ENCODE measurements around the gene NCKAP5L.

NCKAP5L gene

GRCh38 chr12:49808686-49809380, 19.4 kb downstream of the NCKAP5L start:
- H3K9me3 ChIP-seq (ENCODE audit: insufficient read depth, low read depth, low read length): no peaks in the 10 kb centered on the region
- no peak overlapping the region for H2AFZ ChIP-seq (ENCODE audit: low read length)
- no peaks in the 10 kb centered on the region for H3K9me2 ChIP-seq (replicated peaks; ENCODE audit: low read depth, low read length)
- no peaks in the 10 kb centered on the region for H4K20me1 ChIP-seq (ENCODE audit: insufficient read depth, low read length, poor library complexity, severe bottlenecking)
- no peak overlapping the region for H3K4me2 ChIP-seq (ENCODE audit: low read depth, low read length, poor library complexity, severe bottlenecking)
- peaks cover 11% of the 10 kb centered on the region for H3K4me1 ChIP-seq (ENCODE audit: insufficient read depth, low read length, poor library complexity, severe bottlenecking)
- peaks cover 6% of the 10 kb centered on the region; the same call in 1 of the 2 replicates for H3K79me2 ChIP-seq (ENCODE audit: insufficient read depth, low read length)
- H3F3A ChIP-seq (ENCODE audit: low read depth): no peaks in the 10 kb centered on the region
- H3K27me3 ChIP-seq (ENCODE audit: insufficient read depth, low read length, poor library complexity, severe bottlenecking): no peaks in the 10 kb centered on the region
- H3K9ac ChIP-seq (ENCODE audit: low read depth, low read length, poor library complexity, severe bottlenecking): no peak overlapping the region
- H3K4me3 ChIP-seq (ENCODE audit: low read length, poor library complexity, severe bottlenecking): no peak overlapping the region
- peaks cover 20% of the 10 kb centered on the region; the same call in 1 of the 2 replicates for H3K36me3 ChIP-seq (ENCODE audit: insufficient read depth, low read length)
- TF ChIP-seq CTCF (conservative IDR thresholded peaks at IDR 0.05; ENCODE audit: low read length) (no peak), EZH2phosphoT487 (IDR thresholded peaks at IDR 0.05; ENCODE audit: borderline replicate concordance) (no peak)

DNA sequence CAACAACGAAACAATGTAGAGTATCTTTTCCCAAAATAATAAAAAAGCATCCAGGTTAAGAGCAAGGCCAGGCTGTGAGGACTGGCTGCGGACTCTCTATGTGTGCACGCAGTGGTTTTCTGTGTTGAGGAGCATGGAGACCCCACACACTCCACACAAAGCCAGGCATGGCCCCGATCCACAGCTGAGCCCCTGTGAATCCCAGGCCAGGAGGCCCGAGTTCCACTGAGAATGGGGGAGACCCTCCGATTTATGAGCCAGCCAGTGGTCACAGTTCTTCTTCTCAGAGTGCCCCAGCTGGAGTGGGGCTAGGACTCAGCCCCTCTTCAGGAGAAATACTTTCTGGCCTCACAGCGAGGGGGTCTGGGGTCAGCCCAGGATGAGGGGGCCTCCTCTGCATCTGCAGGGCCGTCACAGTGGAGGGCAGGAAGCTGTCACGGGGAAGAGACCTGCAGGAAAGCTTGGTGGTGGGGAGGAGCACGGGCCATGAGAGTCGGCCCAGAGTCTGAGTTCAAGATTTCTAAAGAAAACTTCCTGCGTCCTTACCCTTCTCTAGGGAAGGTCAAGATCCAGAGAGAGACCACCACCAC, 20.1 kb downstream of the NCKAP5L start:
- Histone ChIP-seq H3K4me1 (ENCODE audit: insufficient read depth, low read length, poor library complexity, severe bottlenecking) (peaks cover 11% of the 10 kb centered on the region), H3K9me2 (replicated peaks; ENCODE audit: low read depth, low read length) (no peaks in the 10 kb centered on the region), H2AFZ (ENCODE audit: low read length) (no peak overlapping the region), H3K36me3 (ENCODE audit: insufficient read depth, low read length) (peaks cover 25% of the 10 kb centered on the region; the same call in 1 of the 2 replicates), H3K4me2 (ENCODE audit: low read depth, low read length, poor library complexity, severe bottlenecking) (no peak overlapping the region), H3K4me3 (ENCODE audit: low read length, poor library complexity, severe bottlenecking) (no peak overlapping the region), H3K27me3 (ENCODE audit: insufficient read depth, low read length, poor library complexity, severe bottlenecking) (no peaks in the 10 kb centered on the region), H3K79me2 (ENCODE audit: insufficient read depth, low read length) (peaks cover 6% of the 10 kb centered on the region; the same call in 1 of the 2 replicates), H3K9ac (ENCODE audit: low read depth, low read length, poor library complexity, severe bottlenecking) (no peak overlapping the region), H4K20me1 (ENCODE audit: insufficient read depth, low read length, poor library complexity, severe bottlenecking) (no peaks in the 10 kb centered on the region), H3K9me3 (ENCODE audit: insufficient read depth, low read depth, low read length) (no peaks in the 10 kb centered on the region), H3F3A (ENCODE audit: low read depth) (no peaks in the 10 kb centered on the region)
- TF ChIP-seq EZH2phosphoT487 (IDR thresholded peaks at IDR 0.05; ENCODE audit: borderline replicate concordance) (no peak), CTCF (conservative IDR thresholded peaks at IDR 0.05; ENCODE audit: low read length) (no peak)

DNA sequence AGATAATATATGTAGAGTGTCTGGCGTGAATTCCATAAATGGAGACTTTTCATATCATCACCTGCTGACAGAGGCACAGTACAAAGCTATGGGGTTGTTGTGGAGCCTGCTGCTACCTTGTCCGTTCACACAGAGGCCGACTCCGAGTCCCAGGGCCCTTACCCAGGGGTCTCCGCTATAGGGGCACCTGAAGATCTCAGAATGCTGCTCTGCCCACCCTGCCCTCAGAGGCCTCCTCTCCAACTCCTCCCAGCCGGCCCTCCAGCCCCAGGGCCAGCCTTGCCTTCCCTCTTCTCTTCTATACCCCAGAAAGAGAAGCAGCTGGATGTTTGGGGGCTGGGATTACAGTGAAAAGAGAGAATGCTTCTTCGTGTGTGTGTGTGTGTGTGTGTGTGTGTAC, 21.3 kb downstream of the NCKAP5L start:
- no peak overlapping the region for H3K4me3 ChIP-seq (ENCODE audit: low read length, poor library complexity, severe bottlenecking)
- H3K27me3 ChIP-seq (ENCODE audit: insufficient read depth, low read length, poor library complexity, severe bottlenecking): no peaks in the 10 kb centered on the region
- H3K4me1 ChIP-seq (ENCODE audit: insufficient read depth, low read length, poor library complexity, severe bottlenecking): peaks cover 6% of the 10 kb centered on the region
- H3K9me3 ChIP-seq (ENCODE audit: insufficient read depth, low read depth, low read length): no peaks in the 10 kb centered on the region
- no peak for TF ChIP-seq CTCF (conservative IDR thresholded peaks at IDR 0.05; ENCODE audit: low read length)
- TF ChIP-seq EZH2phosphoT487 (IDR thresholded peaks at IDR 0.05; ENCODE audit: borderline replicate concordance): no peak
- H2AFZ ChIP-seq (ENCODE audit: low read length): no peak overlapping the region
- H3K36me3 ChIP-seq (ENCODE audit: insufficient read depth, low read length): peaks cover 33% of the 10 kb centered on the region; the same call in 1 of the 2 replicates
- no peaks in the 10 kb centered on the region for H4K20me1 ChIP-seq (ENCODE audit: insufficient read depth, low read length, poor library complexity, severe bottlenecking)
- no peaks in the 10 kb centered on the region for H3F3A ChIP-seq (ENCODE audit: low read depth)
- no peak overlapping the region for H3K4me2 ChIP-seq (ENCODE audit: low read depth, low read length, poor library complexity, severe bottlenecking)
- no peak overlapping the region for H3K9ac ChIP-seq (ENCODE audit: low read depth, low read length, poor library complexity, severe bottlenecking)
- H3K9me2 ChIP-seq (replicated peaks; ENCODE audit: low read depth, low read length): no peaks in the 10 kb centered on the region
- H3K79me2 ChIP-seq (ENCODE audit: insufficient read depth, low read length): peaks cover 6% of the 10 kb centered on the region; the same call in 1 of the 2 replicates
